SW480 (cell line): Measurements from ENCODE around the gene RBM44.
"Not testable (repeated sequence)": the region's sequence is repeated elsewhere in the genome, so short reads cannot be mapped to it uniquely, and the experiment has no call there.

Source experiments
- DNase-seq: peaks from one replicate; pipeline ENCODE4 v3.0.0-alpha.2; 2016; ENCODE audit warnings: low spot score

The RBM44 gene

GRCh38 chr2:237798236-237799059 lies at the start of gene RBM44:
Gene RBM44 (plus strand): TSS chr2:237798779. CDS start chr2:237813610, 14,831 bp downstream.
- no peak for DNase-seq

GRCh38 chr2:237749002-237749401 lies 49.6 kb upstream of the RBM44 start:
- no peak for DNase-seq

GRCh38 chr2:237749961-237750360 lies 48.6 kb upstream of the RBM44 start:
- DNase-seq: no peak

GRCh38 chr2:237750441-237750840 lies 48.1 kb upstream of the RBM44 start:
- not testable (repeated sequence) for DNase-seq

- no peak for DNase-seq
These were observed 45.8 kb upstream of the RBM44 start for GRCh38 chr2:237752761-237753165.

- no peak for DNase-seq
These were observed 44.4 kb upstream of the RBM44 start for GRCh38 chr2:237754182-237754581.

DNA sequence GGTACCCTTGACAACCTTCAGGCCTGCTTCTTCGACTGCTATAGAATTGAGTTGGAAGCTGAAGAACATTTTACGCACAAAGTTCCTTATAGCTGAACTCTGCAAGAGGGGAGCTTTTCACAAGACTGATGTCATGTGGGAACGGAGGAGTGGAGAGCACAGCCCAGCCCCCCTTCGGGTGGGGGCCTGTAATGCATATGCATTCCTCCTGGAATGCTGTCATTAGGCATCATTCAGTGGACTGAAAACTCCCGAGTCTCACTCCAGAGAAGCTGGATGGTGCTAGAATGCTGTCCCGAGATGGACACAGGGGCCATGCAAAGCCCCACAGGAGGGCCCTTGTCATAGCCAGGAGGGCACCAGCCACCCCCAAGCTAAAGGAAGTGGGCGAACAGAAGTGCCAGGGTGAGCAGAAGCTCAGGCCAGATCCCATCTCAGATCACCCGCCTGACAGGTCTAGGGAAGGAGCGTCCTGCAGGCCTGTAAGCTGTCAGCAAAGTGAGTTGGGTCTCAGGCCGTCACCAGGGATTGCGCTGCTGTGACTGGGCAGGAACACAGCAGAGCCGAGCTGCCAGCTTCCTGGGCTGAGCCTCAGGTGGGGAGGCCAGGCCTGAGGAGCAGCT lies 43.8 kb upstream of the RBM44 start:
- DNase-seq: no peak

DNA sequence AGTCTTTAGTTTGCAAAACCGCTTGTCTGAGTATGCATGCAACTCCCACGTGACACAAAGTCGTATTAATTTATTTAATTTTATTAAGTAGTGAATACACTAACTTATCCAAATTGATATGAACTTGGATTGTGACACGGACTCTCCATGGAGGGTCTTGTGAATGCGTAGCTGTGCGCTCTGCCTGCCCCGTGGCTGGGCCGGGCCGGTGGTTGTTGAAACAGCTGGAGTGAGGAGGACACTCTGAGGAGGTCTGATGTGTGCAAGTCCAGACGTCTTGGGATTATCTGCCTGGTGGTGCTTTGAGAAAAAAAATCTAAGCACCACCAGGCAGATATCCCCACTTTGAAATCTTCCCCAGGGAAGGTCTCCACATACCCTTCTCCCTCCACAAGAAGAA lies 41.0 kb upstream of the RBM44 start:
- no peak for DNase-seq

DNA sequence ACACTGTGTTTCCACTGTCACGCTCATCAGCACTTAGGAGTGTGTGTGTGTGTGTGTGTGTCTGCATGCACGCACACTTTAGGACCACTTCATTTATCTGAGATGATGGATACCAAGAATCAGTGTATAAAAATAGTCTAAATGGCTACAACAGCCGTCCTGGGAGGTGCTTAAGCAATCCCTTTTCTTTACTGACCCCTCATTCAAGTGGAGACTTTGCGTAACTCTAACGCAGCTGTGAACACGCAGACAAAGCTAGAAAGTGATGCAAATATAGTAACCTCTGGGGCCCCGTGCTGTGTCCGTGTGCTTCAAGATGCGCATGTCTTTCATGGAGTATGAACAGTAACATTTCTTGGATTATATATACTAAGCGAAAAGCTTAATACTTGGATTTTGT lies 40.4 kb upstream of the RBM44 start:
- no peak for DNase-seq

DNA sequence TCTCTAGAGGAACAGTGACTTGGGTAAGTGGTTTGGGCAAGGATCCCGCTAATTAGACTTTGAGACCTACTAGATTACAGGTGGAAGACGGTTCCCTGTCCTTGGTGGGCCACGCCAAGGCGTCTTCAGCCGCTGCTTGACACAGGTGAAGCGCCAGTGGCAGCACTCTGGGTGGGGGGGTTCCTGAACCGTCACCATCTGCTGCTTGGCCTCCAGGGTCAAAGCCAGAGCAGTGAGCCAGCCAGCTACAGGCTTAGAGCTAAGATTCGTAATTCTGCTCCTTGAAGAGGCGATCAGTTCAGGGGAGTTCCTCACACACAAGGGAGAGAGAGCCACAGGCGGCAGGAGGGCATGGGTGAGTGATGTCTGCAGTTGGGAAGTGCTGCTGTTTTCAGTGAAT lies 39.4 kb upstream of the RBM44 start:
- DNase-seq: no peak

- DNase-seq: no peak
These were observed 37.8 kb upstream of the RBM44 start for GRCh38 chr2:237760506-237761502.

DNA sequence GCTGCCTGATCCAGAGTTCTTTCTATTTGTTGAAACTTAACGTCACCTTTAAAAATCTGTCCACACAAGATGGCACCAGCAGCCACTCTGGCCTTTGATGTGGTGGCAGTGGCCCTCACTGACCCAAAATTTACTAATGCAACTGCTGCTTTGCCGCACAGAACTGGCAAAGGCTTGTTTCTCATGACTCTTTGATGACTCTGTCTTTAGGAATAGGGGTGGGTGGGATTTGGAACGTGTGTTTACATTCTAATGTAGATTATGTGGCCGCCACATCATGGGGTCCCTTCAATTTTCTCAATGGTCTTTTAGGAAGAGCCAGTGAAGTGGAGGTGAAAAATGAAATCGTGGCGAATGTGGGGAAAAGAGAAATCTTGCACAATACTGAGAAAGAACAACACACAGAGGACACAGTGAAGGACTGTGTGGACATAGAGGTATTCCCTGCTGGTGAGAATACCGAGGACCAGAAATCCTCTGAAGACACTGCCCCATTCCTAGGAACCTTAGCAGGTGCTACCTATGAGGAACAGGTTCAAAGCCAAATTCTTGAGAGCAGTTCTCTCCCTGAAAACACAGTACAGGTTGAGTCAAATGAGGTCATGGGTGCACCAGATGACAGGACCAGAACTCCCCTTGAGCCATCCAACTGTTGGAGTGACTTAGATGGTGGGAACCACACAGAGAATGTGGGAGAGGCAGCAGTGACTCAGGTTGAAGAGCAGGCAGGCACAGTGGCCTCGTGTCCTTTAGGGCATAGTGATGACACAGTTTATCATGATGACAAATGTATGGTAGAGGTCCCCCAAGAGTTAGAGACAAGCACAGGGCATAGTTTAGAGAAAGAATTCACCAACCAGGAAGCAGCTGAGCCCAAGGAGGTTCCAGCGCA lies 36.0 kb upstream of the RBM44 start:
- DNase-seq: peak; percentile 62

- DNase-seq: no peak
These were observed 34.8 kb upstream of the RBM44 start for GRCh38 chr2:237763812-237764211.

GRCh38 chr2:237765122-237765521 lies 33.5 kb upstream of the RBM44 start:
- not testable (repeated sequence) for DNase-seq

DNA sequence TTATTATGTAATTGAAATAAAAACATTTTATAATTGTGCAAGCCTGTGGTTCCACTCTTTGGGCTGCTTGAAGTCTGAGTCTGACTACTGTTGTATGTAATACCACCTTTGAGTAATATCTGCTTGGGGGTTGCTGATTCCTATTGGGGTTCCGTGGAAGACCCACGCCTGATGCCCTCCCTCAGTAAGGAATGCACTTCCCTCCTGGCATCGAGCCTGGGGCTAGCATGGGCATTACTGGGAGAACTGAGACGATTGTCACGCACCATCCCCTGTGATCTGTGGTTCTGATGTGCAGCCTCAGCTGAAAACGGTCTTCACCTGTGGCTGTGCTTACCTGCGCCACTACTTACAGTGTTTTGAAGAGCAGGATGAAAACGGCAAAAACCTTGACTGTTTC lies 32.7 kb upstream of the RBM44 start:
- no peak for DNase-seq

- no peak for DNase-seq
These were observed 32.2 kb upstream of the RBM44 start for GRCh38 chr2:237766340-237766739.

DNA sequence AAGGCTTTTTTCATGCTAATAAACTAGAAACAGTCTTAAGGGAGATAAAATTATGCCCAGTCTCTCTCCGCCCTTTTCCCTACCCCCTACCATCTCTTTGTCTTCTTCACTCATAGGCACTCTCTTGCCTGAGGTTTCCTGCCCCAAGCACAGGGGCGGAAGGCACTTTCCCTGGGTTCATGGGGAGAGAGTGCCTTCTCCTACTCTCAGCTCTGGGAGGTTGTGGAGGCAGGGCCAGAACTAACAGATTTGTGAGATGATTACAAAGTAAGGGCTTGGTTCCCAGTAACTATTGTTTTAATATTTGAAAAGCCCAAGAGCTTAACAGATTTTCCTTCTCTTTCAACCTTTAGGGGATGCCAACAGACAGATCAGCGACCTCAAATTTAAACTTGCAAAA lies 26.1 kb upstream of the RBM44 start:
- DNase-seq: no peak

GRCh38 chr2:237773826-237774225 lies 24.8 kb upstream of the RBM44 start:
- no peak for DNase-seq

DNA sequence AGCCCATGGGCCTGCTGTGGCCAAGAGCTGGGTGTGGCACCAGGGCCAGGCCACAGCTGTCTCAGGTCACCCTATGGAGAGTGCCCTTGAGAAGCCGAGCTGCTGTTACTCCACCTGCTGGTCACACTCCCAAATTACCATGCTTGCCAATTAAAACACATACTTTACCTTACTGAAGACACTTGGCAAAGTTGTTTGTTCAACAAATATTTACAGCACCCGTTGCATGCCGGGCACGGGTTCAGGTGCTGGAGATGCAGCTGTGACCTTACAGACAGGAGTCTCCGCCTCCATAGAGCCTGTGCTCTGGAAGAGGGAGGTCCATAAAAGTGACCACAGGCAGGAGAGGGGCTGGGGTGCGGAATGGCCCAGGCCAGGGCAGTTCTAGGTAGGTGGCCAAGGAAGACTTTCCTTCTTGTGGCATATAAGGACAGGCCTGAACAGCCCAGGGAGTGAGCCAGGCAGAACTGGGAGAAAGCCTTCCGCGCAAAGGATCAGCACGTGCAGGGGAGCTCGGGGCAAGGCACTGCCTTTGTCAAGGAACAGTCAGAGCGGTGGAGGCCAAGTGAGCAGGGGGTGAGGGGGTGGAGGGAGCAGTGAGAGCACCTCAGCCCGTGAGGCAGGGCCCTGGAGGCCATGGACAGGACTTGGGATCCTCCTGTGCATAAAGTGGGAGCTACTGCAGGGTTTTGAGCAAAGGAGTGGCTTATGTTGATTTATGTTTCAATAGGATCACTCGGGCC lies 23.6 kb upstream of the RBM44 start:
- peak; percentile 57 for DNase-seq

GRCh38 chr2:237779521-237779920 lies 19.1 kb upstream of the RBM44 start:
- no peak for DNase-seq

DNA sequence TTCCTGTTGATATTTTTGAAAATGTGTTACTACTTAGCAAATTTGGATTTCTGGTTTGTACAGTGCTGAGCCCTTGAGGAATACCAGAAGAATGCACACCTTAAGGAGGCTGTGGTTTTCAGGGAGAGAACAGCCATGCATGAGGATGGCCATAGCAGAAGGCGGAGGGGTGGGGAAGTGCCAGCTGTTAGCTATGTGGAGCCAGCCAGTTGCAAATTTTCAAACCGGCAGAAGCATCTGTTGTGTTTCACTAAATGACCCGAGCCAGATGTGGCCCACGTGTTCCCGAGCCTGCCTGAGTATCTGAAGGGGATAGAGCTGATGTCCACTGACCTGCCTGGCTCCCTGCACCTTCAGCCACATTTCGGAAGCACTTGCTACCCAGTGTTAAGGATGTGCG lies 16.4 kb upstream of the RBM44 start:
- DNase-seq: no peak
